ENCODE results near the gene DCUN1D2. TPM values are rescaled to one million over a fixed set of nuclear protein-coding genes. Genes with fewer than 3 reads are reported as not detected.
A peak's percentile ranks its signal among the peaks of the same experiment; 100 is the strongest.

DCUN1D2 gene
- total and polyA plus RNA-seq, 10 donors: 6.3 to 33.1 (median 24.4) TPM

- TF ChIP-seq CTCF (IDR thresholded peaks at IDR 0.05 in 8 of 11, conservative IDR thresholded peaks at IDR 0.05 in 3 of 11) (no peak), POLR2AphosphoS5 (IDR thresholded peaks at IDR 0.05) (no peak), POLR2A (IDR thresholded peaks at IDR 0.05) (no peak)
- 86 to 94% (median 93%) methylated on average over 15 of the region's 15 CpGs for WGBS, 5 donors
- Histone ChIP-seq H3K27ac (no peak overlapping the region), H3K4me1 (peaks cover 0 to 21% (median 13%) of the 10 kb centered on the region in 6 donors), H3K4me3 (no peak overlapping the region), H3K9me3 (no peaks in the 10 kb centered on the region), H3K36me3 (peaks cover 0 to 6% (median 0%) of the 10 kb centered on the region in 6 donors), H3K27me3 (replicated peaks in 1 of 7) (no peaks in the 10 kb centered on the region)
- intact Hi-C loops (cut with DNase I; ENCODE audit: low total_unique reads): no loop called here
- DNase-seq: no peak
Measured at GRCh38 chr13:113426591-113426986, 63.9 kb downstream of the DCUN1D2 start.

GRCh38 chr13:113425941-113426590 is 64.4 kb downstream of the DCUN1D2 start:
- 90 to 94% (median 93%) methylated on average over 16 to 22 of the region's 22 CpGs for WGBS, 5 donors
- H3K4me3 ChIP-seq: no peak overlapping the region
- DNase-seq: no peak
- H3K36me3 ChIP-seq: peaks cover 0 to 3% (median 0%) of the 10 kb centered on the region in 6 donors
- no peak overlapping the region for H3K27ac ChIP-seq
- peaks cover 0 to 21% (median 13%) of the 10 kb centered on the region in 6 donors for H3K4me1 ChIP-seq
- TF ChIP-seq CTCF (IDR thresholded peaks at IDR 0.05 in 8 of 11, conservative IDR thresholded peaks at IDR 0.05 in 3 of 11) (no peak), POLR2A (IDR thresholded peaks at IDR 0.05) (no peak), POLR2AphosphoS5 (IDR thresholded peaks at IDR 0.05) (no peak)
- intact Hi-C loops (cut with DNase I; ENCODE audit: low total_unique reads): no loop called here
- H3K27me3 ChIP-seq (replicated peaks in 1 of 7): no peaks in the 10 kb centered on the region
- H3K9me3 ChIP-seq: no peaks in the 10 kb centered on the region

- 53 to 78% (median 72%) methylated on average over 2 to 11 of the region's 11 CpGs for WGBS, 5 donors
- DNase-seq: peak; percentile 81
- no peak overlapping the region for H3K4me3 ChIP-seq
- intact Hi-C loops (cut with DNase I; ENCODE audit: low total_unique reads): no loop called here
- no peaks in the 10 kb centered on the region for H3K27me3 ChIP-seq (replicated peaks in 1 of 7)
- peaks cover 0 to 21% (median 13%) of the 10 kb centered on the region in 6 donors for H3K4me1 ChIP-seq
- TF ChIP-seq POLR2AphosphoS5 (IDR thresholded peaks at IDR 0.05): peak; percentile 23 to 62 (median 61)
- no peak for TF ChIP-seq POLR2A (IDR thresholded peaks at IDR 0.05)
- H3K9me3 ChIP-seq: no peaks in the 10 kb centered on the region
- H3K27ac ChIP-seq: peak overlapping the region in 5 of 8 donors; percentile 48 to 67 (median 56)
- H3K36me3 ChIP-seq: no peaks in the 10 kb centered on the region
Measured at GRCh38 chr13:113423520-113424163, 66.9 kb downstream of the DCUN1D2 start.

GRCh38 chr13:113422807-113423519 is 67.5 kb downstream of the DCUN1D2 start:
- 64 to 83% (median 78%) methylated on average over 17 to 26 of the region's 26 CpGs for WGBS, 5 donors

More at GRCh38 chr13:113422807-113423519, 67.5 kb downstream of the DCUN1D2 start:
- Histone ChIP-seq H3K9me3 (no peaks in the 10 kb centered on the region), H3K36me3 (no peaks in the 10 kb centered on the region), H3K4me1 (peaks cover 0 to 21% (median 13%) of the 10 kb centered on the region in 6 donors), H3K27me3 (replicated peaks in 1 of 7) (no peaks in the 10 kb centered on the region), H3K27ac (peak overlapping the region in 5 of 8 donors; percentile 48 to 67 (median 56)), H3K4me3 (no peak overlapping the region)
- no peak for DNase-seq
- no peak for TF ChIP-seq CTCF (IDR thresholded peaks at IDR 0.05 in 8 of 11, conservative IDR thresholded peaks at IDR 0.05 in 3 of 11)
- TF ChIP-seq POLR2A (IDR thresholded peaks at IDR 0.05): no peak
- no peak for TF ChIP-seq POLR2AphosphoS5 (IDR thresholded peaks at IDR 0.05)
- intact Hi-C loops (cut with DNase I; ENCODE audit: low total_unique reads): no loop called here

Data from spleen (tissue), 11 donors.